IMR-90 (cell line): ENCODE data around the gene RELL1. TPM values are rescaled to one million over a fixed set of nuclear protein-coding genes. Genes with fewer than 3 reads are reported as not detected.

ENCODE experiments used
- ATAC-seq: fragments of 200-7000 bp; cut with Tn5 transposase; 2 replicates; pipeline ENCODE4 v1.9.1; 2020; ENCODE audit warnings: low read depth, mild to moderate bottlenecking, moderate library complexity
- BruUV-seq: library from RNA; stranded (reverse); fragments of 400-500 nt; replicated peaks from 2 replicates; lab custom pipeline; 2021; lab: Mats Ljungman, UMichigan
- CTCF ChIA-PET: fragments of 300-600 bp; formaldehyde crosslinking; extraction: SDS; loops from one replicate; lab custom pipeline; 2021; ENCODE audit warnings: antibody characterized with exemption; lab: Yijun Ruan, JAX
- POLR2A ChIA-PET: fragments of 300-600 bp; sonication (Branson Sonifier 250); formaldehyde crosslinking; loops from one replicate; lab custom pipeline; 2022; ENCODE audit warnings: antibody characterized with exemption; ENCODE audit not compliant: unreplicated experiment; lab: Charles Lee
- DNase-seq: peaks from one replicate; pipeline ENCODE4 v3.0.0; 2013
- H2AFZ ChIP-seq: replicated peaks from 2 replicates; pipeline ENCODE3; 2013; ENCODE audit warnings: low read length, mild to moderate bottlenecking; ENCODE audit not compliant: poor library complexity
- H2AK5ac ChIP-seq: 2 replicates; pipeline ENCODE4 v1.6.1; 2013; ENCODE audit warnings: low read depth, low read length, inconsistent platforms
- H2AK9ac ChIP-seq: replicated peaks from 2 replicates; pipeline ENCODE3; 2013; ENCODE audit warnings: mild to moderate bottlenecking, low read depth, low read length, moderate library complexity; ENCODE audit not compliant: poor library complexity
- H2BK120ac ChIP-seq: 2 replicates; pipeline ENCODE4 v1.6.1; 2013; ENCODE audit warnings: low read depth, low read length, inconsistent platforms
- H2BK15ac ChIP-seq: 3 replicates; pipeline ENCODE4 v1.6.1; 2013; ENCODE audit warnings: low read depth, low read length, inconsistent platforms
- H2BK20ac ChIP-seq: 2 replicates; pipeline ENCODE4 v1.6.1; 2013; ENCODE audit warnings: low read depth, mild to moderate bottlenecking, inconsistent platforms, low read length, moderate library complexity
- H2BK5ac ChIP-seq: 2 replicates; pipeline ENCODE4 v1.6.1; 2013; ENCODE audit warnings: mild to moderate bottlenecking, low read depth, low read length, inconsistent platforms; ENCODE audit not compliant: poor library complexity, severe bottlenecking
- H3K14ac ChIP-seq: replicated peaks from 2 replicates; pipeline ENCODE4 v1.6.1; 2013; ENCODE audit warnings: low read depth, low read length, inconsistent platforms
- H3K18ac ChIP-seq: 2 replicates; pipeline ENCODE4 v1.6.1; 2013; ENCODE audit warnings: low read depth, low read length, control low read depth
- H3K23ac ChIP-seq: 2 replicates; pipeline ENCODE4 v1.6.1; 2013; ENCODE audit warnings: low read depth, low read length, inconsistent platforms
- H3K27ac ChIP-seq: 2 replicates; pipeline ENCODE4 v1.5.1; 2013; ENCODE audit warnings: mild to moderate bottlenecking, control low read depth, low read length; ENCODE audit not compliant: insufficient read depth
- H3K27me3 ChIP-seq: 2 replicates; pipeline ENCODE4 v1.6.1; 2013; ENCODE audit warnings: low read length; ENCODE audit not compliant: control insufficient read depth, insufficient read depth
- H3K36me3 ChIP-seq: 2 replicates; pipeline ENCODE4 v1.6.1; 2013; ENCODE audit warnings: low read length, mixed read lengths; ENCODE audit not compliant: control insufficient read depth, insufficient read depth
- H3K4ac ChIP-seq: 2 replicates; pipeline ENCODE4 v1.6.1; 2013; ENCODE audit warnings: low read depth, low read length, inconsistent platforms
- H3K4me1 ChIP-seq: 2 replicates; pipeline ENCODE4 v1.6.1; 2013; ENCODE audit warnings: low read length, mixed read lengths; ENCODE audit not compliant: control insufficient read depth, insufficient read depth
- H3K4me2 ChIP-seq: 2 replicates; pipeline ENCODE4 v1.6.1; 2013; ENCODE audit warnings: low read depth, mild to moderate bottlenecking, control low read depth, low read length, moderate library complexity
- H3K4me3 ChIP-seq: 2 replicates; pipeline ENCODE4 v1.5.1; 2013; ENCODE audit warnings: low read depth, mild to moderate bottlenecking, control low read depth, low read length, moderate library complexity; ENCODE audit not compliant: insufficient read depth
- H3K56ac ChIP-seq: 2 replicates; pipeline ENCODE4 v1.6.1; 2013; ENCODE audit warnings: low read length, inconsistent platforms; ENCODE audit not compliant: insufficient read depth; ENCODE audit errors: extremely low read depth
- H3K79me1 ChIP-seq, 2 experiments: 2 replicates each; pipeline ENCODE4 v1.6.1; 2013; ENCODE audit warnings: low read length in 2 of 2, inconsistent platforms in 1 of 2, low read depth in 1 of 2
- H3K9ac ChIP-seq: 2 replicates; pipeline ENCODE4 v1.6.1; 2013; ENCODE audit warnings: low read depth, low read length, control low read depth
- H3K9me1 ChIP-seq: 2 replicates; pipeline ENCODE4 v1.6.1; 2013; ENCODE audit warnings: low read length, inconsistent platforms; ENCODE audit not compliant: insufficient read depth
- H3K9me3 ChIP-seq: 2 replicates; pipeline ENCODE4 v1.6.1; 2013; ENCODE audit warnings: low read length; ENCODE audit not compliant: control insufficient read depth, insufficient read depth
- H4K20me1 ChIP-seq: 2 replicates; pipeline ENCODE4 v1.6.1; 2013; ENCODE audit warnings: low read length, inconsistent platforms; ENCODE audit not compliant: insufficient read depth
- H4K5ac ChIP-seq: 2 replicates; pipeline ENCODE4 v1.6.1; 2013; ENCODE audit warnings: mild to moderate bottlenecking, low read depth, low read length, control low read depth
- H4K8ac ChIP-seq, 2 experiments: 2 replicates each; pipeline ENCODE4 v1.6.1; 2013; ENCODE audit warnings: low read depth in 2 of 2, low read length in 2 of 2, control low read depth in 1 of 2, inconsistent platforms in 1 of 2
- H4K91ac ChIP-seq: 2 replicates; pipeline ENCODE4 v1.6.1; 2013; ENCODE audit warnings: low read depth, low read length, inconsistent platforms; ENCODE audit not compliant: insufficient read depth
- CEBPB ChIP-seq: IDR thresholded peaks from 2 replicates; pipeline ENCODE4 v1.6.1; 2012; ENCODE audit warnings: low read depth, low read length, improper control_type of control experiment
- WGBS, 2 experiments: methylation state at CpG; one replicate each; pipeline versions ENCODE4 v1.1.5 to v1.1.7; 2013; ENCODE audit warnings: missing lambda C conversion rate in 2 of 2; ENCODE audit not compliant: insufficient read length in 1 of 2; ENCODE audit errors: extremely low coverage in 2 of 2; 5-methylcytosine and 5-hydroxymethylcytosine counted together
- dilution Hi-C: fragments of 300-500 bp; cut with HindIII; formaldehyde crosslinking; loops from one replicate; pipeline ENCODE4 v1.14.3; 2018; ENCODE audit warnings: low sequenced_read_pairs; ENCODE audit not compliant: unreplicated experiment
- in situ Hi-C: fragments of 300-500 bp; cut with MboI; formaldehyde crosslinking; loops from 3 replicates; pipeline ENCODE4 v1.14.3; 2019; ENCODE audit warnings: low sequenced_read_pairs, inconsistent platforms, mixed read lengths
- intact Hi-C: fragments of 100-400 bp; cut with micrococcal nuclease; formaldehyde crosslinking; loops from 2 replicates; pipeline ENCODE4 v1.10.0; 2022
- polyA plus RNA-seq, 3 experiments: library from polyadenylated mRNA; depleted of rRNA; stranded (reverse); fragments of >200 nt; gene quantifications; 2 replicates each; pipeline ENCODE4 v1.2.3, GENCODE V29; 2012; ENCODE audit warnings: low replicate concordance in 1 of 3
- total RNA-seq: library from RNA; depleted of rRNA; stranded (reverse); fragments of >200 nt; gene quantifications from 2 replicates; pipeline ENCODE4 v1.2.3, GENCODE V29; 2012

RELL1 gene
- total and polyA plus RNA-seq, 2 of the 4 experiments (the other 2 are of a cell fraction): 6.8 to 39.6 TPM

- H3K23ac ChIP-seq: no peak overlapping the region
- DNase-seq (no peak), ATAC-seq (no peak)
- no peak overlapping the region for H3K18ac ChIP-seq
- no peak overlapping the region for H3K4me3 ChIP-seq
- no peak overlapping the region for H3K9ac ChIP-seq
- H3K27me3 ChIP-seq: no peaks in the 10 kb centered on the region
- no peak overlapping the region for H3K14ac ChIP-seq
- no peak overlapping the region for H2BK20ac ChIP-seq
- intact Hi-C loops: no loop called here
- no peak overlapping the region for H2BK5ac ChIP-seq
- H3K27ac ChIP-seq: no peak overlapping the region
- H3K4ac ChIP-seq: no peak overlapping the region
- ChIA-PET POLR2A (no interaction called here), CTCF (no interaction called here)
- no peak overlapping the region for H4K8ac ChIP-seq
- peaks cover 14% of the 10 kb centered on the region for H3K36me3 ChIP-seq
- H3K56ac ChIP-seq: no peak overlapping the region
- H4K91ac ChIP-seq: no peak overlapping the region
- no peak overlapping the region for H2BK15ac ChIP-seq
- peaks cover 18% of the 10 kb centered on the region for H3K9me1 ChIP-seq
- 100% methylated on average over 1 of the region's 6 CpGs; no CpG with 5 or more reads in 1 of the 2 experiments for WGBS, 2 experiments
- dilution Hi-C loops: no loop called here
- H3K79me1 ChIP-seq: peaks cover 3% of the 10 kb centered on the region in 2 experiments; a peak in 2 of 4 replicates
- BruUV-seq: no TSS peak
- TF ChIP-seq CEBPB: no peak
- H4K5ac ChIP-seq: no peak overlapping the region
- no peak overlapping the region for H2AK5ac ChIP-seq
- no peak overlapping the region for H2AFZ ChIP-seq
- no peaks in the 10 kb centered on the region for H4K20me1 ChIP-seq
- no peak overlapping the region for H2BK120ac ChIP-seq
- no peak overlapping the region for H3K4me2 ChIP-seq
- in situ Hi-C loops: no loop called here
- H3K4me1 ChIP-seq: peaks cover 2% of the 10 kb centered on the region; the same call in 1 of the 2 replicates
- H3K9me3 ChIP-seq: no peaks in the 10 kb centered on the region
- no peak overlapping the region for H2AK9ac ChIP-seq
These were observed 56.5 kb downstream of the RELL1 start for GRCh38 chr4:37629713-37630112.
